Pons (tissue), 1 donor: ENCODE results near the gene CCDC8.
"Not testable (repeated sequence)": the region's sequence is repeated elsewhere in the genome, so short reads cannot be mapped to it uniquely, and the experiment has no call there.

Experiments used
- DNase-seq: peaks from one replicate; pipeline ENCODE4 v3.0.0-alpha.2; 2016; ENCODE audit warnings: low spot score

Gene CCDC8

DNA sequence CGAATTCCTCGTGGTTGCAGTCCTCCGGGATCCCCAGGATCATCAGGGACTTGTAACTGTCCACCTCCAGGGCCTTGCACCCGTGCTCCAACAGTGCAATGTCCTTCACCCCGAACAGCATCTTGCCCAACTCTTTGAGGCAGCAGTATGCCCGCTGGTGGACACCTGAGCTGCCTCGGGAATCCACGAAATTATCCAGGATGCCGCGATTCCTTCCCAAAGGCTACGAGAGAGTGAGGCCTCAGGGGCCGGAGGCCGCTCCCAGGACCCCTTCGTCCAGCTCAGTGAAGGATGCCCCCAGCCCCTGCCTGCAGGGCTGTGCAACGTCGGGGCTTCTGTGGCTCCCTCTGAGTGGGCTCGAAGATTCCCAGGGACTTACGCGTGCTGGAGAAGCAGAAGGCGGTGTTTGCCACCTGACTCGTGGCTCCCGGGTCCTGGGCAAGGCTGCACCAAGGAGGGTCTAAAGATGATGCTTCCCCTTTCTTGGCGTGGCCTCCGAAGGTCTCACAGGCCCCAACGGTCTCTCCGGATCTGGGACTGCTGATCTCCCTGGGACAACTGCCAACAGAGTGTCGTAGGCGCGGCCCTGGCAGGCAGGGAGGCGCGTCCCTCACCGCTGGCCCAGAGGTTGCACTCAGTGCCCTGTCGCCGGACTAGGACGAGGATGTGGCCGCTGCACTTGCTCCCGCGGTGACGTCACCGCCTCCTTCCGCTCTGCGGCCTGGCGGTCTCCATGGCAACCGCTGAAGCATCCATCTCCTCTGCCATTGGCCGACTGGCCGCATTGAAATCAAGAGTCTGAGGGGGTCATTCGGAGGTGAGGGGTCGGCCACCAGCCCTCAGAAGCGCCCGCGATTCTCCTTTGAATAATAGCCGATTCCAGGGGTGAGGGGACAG lies 15.1 kb upstream of the CCDC8 start, which contains the start of gene PNMA8C:
PNMA8C (minus strand) TSS at position 698 of the 897 bp plus-strand sequence; CDS start at position 121, 577 bp downstream.
- peak; percentile 86 for DNase-seq

DNA sequence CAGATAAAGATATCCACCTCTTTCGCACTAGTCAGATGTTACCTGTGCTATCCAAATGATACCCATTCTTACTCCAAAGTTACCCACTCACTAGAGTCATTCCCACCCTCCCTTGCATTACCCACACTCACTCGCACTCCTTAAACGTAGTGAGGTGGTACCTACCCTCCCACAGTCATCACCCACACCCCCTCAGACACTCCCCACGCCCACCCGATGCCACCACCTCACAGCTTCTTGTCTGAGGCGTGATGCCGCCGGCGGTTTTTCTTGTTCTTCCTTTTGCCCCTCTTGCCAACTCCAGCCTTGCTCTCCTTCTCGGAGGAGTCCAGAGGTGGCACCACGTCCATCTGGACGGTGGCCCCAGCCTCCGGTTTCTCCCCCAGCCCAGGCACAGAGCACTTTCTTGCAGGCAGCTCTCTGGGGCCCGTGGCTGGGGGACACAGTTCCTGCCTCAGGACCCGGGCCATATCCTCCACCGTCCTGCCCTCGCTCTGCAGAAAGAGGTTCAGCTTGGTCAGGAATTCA lies 14.2 kb upstream of the CCDC8 start:
- no peak for DNase-seq

DNA sequence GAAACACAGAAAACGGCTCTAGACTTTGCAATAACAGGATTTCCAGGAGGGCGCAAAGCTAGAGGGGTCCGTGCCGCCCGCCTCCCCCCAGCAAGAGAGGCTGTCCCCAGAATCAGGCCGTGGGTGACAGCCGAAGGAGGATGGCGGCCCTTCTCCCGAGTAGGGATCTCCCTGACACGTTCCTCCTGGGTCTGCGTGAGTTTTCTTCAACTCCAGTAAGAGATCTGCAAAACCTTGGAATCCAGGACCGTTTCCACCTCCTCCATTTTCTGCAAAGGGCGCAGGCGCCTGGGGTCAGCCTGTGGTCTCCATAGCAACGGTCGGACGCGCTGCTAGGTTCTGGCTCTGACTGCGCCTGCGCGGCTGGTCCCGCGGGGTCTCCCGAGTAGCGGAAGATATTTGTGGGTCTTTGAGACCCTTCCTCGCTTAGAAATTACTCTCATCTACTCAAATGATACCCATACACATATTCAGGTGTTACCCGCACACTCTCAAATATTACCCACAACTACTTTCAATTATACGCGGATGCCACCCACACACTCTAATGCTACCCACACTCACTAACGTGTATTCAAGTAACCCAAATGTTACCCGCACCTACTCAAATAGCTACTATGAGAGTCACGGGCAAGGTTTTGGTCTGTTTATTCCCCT lies 13.3 kb upstream of the CCDC8 start:
- DNase-seq = peak; percentile 87

DNA sequence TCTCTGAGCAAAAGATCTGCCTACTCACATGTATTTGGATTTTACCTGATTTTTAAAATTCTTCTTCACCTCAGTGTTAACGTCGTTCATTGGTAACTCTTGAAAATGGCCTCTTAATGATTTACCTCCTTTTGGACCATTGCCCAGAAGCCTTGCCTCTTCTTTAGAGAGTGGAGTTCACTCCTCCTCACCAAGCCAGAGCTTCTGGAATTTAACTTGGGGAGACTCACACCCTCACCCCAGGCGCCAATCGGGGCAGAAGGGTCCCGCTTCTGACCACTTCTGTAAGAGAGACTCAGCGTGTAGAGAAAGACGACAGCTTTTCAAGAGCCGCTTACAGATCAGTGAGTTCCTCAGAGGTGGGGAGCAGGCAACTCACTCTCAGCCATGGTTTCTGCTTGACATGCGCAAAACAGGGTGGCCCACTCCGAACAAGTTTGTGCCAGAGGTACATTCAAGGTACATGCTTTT lies 12.7 kb upstream of the CCDC8 start:
- peak; percentile 19 for DNase-seq

DNA sequence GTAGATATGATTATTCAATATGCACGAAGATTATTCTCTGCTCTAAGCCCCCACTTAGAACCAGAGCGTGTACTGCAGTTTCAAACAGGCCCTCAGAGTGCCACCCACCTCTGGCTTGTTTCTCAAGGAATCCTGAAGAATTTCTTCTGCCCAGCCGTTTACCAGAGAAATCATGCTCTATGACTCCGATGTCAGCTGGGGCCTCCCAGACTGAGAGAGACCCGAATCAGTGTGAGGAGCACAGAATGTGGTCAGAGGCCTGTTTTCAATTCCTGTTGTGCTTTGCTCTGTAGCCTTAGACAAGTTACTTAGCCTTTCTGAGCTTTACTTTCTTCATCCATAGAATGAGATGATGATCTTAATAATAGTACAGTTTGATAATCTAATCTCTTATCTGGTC lies 9.8 kb upstream of the CCDC8 start:
- DNase-seq = no peak

DNA sequence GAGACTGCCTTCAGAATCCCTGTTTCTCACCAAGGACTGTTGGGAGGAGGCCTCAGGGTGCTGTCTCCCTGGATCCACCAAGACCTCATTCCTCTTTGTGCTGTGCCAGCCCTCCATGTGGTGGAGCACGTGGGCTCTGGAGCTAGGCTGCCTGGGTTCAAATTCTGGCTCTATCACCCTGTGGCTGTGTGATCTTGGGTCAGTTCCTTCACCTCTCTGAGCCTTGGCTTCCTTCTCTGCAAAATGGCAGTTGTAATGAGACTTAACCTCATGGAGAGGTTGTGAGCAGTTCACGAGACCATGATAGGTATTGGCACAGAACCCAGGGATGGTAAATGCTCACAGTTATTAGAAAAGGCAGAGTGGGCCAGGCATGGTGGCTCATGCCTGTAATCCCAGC lies 9.0 kb upstream of the CCDC8 start:
- no peak for DNase-seq

DNA sequence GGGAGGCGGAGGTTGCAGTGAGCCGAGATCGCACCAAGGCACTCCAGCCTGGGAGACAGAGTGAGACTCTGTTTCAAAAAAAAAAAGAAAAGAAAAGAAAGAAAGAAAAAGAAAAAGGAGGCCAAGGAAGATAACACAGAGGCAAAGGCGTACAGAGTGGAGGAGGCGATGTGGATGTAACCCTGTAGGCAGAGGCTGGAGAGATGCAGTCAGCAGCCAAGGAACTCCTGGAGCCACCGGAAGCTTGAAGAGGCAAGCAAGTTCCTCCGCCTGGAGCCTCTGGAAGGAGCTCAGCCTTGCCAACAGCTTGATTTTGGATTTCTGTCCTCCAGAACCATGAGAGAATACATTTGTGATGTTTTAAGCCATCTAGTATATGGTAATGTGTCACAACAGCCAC lies 6.7 kb upstream of the CCDC8 start:
- no peak for DNase-seq

DNA sequence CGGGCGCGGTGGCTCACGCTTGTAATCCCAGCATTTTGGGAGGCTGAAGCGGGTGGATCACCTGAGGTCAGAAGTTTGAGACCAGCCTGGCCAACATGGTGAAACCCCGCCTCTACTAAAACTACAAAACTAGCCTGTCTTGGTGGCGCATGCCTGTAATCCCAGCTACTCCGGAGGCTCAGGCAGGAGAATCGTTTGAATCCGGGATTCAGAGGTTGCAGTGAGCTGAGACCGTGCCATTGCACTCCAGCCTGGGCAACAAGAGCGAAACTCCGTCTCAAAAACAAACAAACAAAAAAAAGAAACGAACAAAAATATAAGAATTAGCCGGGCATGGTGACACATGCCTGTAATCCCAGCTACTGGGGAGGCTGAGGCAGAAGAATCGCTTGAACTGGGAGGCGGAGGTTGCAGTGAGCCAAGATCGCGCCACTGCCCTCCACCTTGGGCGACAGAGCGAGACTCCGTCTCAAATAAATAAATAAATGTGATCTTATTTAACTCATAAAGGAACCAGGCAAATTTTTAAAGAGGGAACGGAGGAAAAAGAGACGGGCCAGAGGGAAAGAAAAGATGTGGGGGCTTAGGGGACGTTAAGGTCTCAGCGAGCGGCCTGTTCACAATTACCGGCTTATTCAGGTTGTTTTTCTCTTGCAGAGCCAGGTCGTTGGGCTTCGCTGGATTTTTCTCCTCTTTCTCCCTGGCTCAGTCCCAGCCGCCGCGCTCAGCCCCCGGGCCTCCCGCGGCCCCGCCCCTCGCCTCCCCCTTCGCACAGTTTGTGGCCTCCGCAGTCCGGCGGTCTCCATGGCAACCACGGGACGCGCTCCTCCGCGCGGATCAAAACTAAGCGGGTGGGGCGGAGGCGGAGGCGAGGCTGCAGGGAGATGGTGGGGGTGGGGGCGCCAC lies 2.7 kb upstream of the CCDC8 start:
- DNase-seq = peak; percentile 63

DNA sequence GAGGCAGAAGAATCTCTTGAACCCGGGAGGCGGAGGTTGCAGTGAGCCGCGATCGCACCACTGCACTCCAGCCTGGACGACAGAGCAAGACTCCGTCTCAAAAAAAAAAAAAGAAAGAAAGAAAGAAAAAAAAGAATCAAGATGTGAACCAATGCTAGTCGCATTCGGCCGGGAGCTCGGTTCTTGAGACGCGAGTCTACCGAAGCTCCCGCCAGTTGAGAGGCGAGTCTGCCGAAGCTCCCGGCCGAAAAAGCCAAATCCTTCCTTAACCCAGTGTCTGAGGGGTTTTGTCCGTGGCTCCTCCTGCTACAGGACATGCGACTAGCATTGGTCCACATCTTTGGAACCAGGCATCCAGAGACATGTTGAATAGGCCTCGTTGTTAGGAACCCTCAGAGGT lies 1.5 kb upstream of the CCDC8 start:
- DNase-seq = not testable (repeated sequence)

DNA sequence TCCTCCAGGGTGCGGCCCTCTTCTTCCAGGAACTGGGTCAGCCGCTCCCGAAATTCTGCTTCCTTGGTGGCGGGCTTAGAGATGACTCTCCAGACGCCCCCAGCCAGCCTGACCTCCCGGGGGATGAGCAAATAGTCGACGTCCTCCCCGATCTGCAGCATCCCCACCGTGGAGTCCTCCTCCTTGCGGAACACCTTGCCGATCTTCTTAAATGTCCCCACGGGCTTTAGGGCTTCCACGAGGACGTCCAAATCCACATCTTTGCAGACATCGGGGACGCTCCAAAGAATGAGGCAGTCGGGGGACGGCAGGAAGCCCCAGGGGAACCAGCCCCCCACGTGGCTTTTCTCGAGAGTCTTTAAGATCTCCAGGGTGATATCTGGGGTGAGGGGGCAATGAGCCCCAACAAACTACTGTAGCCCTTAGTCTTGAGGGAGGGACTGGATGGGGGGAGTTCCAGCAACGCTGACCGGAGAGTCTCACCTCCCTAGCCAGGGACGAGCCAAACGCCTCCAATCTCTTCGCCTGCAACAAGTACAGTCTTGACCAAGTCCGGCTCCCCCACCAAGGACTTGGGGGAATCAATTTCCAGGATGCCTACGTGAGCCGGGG lies 608 bp downstream of the CCDC8 start:
- DNase-seq = no peak

DNA sequence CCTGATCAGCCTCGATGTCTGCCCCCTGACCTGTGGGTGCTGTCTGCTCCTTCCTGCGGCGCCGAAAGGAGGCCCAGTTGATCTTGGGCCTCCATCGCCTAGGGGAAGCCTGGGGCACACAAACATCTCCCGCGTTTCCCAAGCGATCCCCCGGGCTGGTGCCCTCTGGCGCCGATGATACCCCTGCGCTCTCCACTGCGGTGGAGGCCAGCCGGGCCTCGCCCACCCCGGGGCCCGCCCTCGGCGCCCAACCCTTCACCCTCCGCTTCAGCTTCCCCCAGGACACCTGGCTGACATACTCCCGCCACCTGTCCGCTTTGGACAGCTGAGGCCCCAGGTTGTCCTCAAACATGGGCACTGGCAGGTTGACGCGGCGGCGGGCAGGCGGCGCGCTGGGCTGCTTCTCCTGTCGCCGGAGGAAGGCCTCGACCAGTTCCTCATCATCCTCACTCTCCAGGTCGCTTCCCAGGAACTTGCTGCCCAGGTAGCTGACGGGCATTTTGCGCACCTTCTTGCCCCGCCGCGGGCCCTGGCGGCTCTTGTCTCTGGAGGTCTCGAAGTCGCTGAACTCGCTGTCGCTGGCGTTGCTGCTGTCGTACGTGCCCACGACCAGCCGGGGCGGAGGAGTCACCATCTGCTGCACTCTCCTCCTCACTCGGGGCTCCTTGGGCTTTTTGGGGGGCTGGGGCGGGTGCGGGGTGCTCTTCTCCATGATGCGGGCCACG lies 1.3 kb downstream of the CCDC8 start:
- DNase-seq = no peak

DNA sequence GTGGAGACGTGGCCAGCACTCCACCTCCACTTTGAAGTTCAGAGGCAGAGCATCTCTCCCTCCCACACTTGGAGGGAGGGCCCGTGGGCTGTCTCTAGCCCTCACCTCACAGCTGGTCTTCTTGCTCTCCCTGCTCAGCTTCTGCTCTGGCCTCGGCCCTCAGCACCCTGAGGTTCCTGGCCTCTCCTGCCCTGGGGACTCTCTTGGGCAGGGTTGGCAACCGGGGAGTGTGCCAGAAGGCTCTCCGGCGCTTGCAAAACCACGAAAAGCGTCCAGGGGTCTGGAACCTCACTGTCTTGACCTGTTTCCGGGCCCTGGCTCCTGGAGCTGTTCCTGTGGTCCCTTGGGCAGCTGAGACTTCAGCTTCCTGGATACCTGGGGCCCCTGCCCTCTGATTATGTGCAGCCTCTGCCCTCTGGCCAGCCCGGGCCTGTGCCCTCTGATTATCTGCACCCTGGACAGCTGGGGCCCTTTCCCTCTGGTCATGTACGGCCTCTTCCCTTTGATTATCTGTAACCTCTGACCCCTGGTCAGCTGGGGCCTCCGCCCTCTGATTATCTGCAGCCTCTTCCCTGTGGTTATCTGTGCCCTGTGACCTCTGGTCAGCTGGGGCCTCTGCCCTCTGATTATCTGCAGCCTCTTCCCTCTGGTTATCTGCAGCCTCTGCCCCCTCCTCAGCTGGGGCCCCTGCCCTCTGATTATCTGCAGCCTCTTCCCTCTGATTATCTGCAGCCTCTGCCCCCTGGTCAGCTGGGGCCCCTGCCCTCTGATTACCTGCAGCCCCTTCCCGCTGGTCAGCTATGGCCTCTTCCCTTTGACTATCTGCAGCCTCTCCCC lies 2.1 kb downstream of the CCDC8 start:
- no peak for DNase-seq

DNA sequence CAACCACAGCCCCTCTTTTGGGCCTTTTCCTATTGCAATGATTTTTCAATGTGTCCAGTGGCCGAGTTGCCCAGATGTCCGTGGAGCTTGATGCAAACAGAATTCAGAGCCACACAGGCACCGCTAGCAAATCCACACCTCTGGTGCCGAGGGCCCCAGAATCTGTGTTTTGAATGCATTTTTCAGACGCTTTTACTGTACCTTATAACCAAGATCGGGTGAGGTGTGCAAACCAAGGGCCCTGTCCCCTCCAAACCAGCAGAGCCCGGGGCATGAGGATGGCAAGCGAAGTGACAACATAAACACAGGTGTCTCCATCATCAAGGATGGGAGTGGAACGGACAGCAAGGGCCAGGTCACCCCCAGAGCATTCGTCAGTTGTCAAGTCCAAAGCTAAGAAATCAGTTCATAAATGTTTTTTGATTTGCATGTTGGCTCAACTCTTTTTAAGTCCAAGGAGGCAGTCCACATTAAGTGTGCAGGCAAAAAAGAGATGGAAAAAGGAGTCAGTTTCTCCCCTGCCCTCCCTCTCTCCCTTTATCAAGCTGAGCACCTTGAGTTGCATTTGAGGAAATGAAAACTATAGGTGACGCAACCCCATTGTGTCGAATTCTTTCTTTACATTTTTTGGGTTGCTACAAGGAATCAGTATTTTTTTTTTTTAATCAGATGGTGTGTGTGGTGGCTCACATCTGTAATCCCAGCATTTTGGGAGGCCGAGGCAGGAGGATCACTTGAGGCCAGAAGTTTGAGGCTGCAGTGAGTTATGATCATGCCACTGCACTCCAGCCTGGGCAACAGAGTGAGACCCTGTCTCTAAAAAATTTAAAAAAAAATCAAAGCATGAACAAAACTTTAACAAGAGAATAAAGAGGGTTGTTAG lies 2.9 kb downstream of the CCDC8 start:
- DNase-seq = no peak

DNA sequence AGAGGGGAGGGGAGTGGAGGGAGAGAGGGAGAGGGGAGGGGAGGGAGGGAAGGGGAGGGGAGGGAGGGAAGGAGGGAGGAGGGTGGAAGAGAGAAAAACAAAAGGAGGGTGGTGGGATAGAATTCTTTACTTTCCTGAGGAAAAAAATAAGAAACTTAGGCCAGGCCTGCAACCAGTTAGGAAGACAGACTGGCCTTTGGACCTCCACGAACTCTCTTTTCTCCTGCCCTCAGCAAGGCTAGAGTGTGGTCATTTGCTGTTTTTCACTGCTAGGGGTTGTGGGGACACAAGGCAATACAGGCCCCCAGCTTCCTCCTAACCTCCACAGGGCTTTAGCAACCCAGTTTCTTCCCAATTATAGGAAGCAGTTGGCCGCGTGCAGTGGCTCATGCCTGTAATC lies 4.2 kb downstream of the CCDC8 start:
- no peak for DNase-seq

DNA sequence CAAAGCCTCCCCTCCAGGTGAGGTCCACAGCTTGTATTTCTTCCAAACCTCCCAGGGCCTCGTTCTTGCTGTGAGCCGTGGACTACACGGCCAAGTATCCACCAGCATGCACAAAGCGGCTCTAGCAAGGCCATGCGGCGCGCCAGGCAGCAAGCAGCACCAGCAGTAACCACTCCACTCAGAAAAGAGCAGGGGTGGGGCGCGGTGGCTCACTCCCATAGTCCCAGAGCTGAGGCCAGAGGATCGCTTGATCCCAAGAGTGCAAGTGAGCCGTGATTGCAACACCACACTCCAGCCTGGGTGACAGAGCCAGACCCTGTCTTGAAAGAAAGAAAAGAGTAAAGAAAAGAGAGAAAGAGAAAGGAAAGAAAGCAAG lies 4.7 kb downstream of the CCDC8 start:
- peak; percentile 64 for DNase-seq

DNA sequence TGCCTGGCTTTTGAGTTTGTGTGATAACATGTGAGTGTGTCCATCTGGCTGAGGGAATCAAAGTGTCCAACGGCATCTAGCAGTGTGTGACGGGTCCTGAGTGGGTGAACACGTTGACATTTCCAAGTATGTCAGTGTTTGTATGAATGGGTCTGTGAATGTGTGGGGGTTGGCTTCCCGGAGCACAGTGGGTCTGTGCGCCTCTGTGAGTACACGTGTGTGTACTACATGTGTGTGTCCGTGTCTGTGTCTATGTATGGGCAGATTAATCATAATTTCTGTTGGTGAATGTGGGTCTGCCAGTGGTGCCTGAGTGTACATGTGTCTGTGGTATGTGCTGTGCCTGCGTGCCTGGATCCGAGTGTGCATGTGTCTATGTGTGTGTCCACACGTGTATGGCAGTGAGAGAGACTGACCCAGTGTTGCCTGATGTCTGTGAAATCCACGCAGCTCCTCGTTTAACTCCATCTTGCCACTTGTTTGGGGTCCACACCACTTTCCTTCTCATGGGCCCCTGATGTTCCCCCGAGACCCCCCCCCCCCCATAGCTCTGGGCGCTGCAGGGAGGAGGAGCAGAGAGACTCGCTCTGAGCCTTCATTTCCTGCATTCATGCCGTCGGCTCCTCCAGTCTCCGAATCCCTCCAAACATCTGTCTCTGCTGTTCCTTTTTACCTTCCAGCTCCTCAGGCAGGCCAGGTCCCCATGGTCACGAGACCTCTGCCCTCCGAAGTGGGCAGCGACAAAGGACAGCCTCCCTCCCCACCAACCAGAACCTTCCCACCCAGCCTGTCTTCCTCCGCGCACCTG lies 5.3 kb downstream of the CCDC8 start:
- DNase-seq = no peak

DNA sequence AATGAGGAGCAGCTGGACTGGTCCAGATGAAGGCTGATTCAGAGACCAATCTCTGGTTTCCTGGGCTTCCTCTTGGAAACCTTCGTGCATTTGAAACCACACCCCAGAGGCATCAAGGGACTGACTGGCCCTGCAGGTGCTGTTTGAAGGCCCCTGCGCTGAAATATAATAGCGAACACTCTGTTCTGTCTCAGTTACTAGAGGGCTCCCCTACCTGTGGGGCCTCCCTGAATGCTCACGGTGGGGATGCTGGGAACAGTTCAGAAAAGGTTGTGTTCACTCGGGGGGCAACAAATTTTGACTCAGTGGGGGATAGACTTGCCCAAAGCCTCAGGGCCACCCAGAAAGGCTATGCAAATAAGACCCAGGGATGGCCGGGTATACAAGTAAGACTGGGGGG lies 6.4 kb downstream of the CCDC8 start:
- peak; percentile 42 for DNase-seq
